ENCODE data around the gene LETMD1. TPM values are rescaled to one million over a fixed set of nuclear protein-coding genes. Genes with fewer than 3 reads are reported as not detected.

Gene LETMD1, protein sequence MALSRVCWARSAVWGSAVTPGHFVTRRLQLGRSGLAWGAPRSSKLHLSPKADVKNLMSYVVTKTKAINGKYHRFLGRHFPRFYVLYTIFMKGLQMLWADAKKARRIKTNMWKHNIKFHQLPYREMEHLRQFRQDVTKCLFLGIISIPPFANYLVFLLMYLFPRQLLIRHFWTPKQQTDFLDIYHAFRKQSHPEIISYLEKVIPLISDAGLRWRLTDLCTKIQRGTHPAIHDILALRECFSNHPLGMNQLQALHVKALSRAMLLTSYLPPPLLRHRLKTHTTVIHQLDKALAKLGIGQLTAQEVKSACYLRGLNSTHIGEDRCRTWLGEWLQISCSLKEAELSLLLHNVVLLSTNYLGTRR
- 20.3 and 29.2 TPM in 2 replicates for total RNA-seq

DNA sequence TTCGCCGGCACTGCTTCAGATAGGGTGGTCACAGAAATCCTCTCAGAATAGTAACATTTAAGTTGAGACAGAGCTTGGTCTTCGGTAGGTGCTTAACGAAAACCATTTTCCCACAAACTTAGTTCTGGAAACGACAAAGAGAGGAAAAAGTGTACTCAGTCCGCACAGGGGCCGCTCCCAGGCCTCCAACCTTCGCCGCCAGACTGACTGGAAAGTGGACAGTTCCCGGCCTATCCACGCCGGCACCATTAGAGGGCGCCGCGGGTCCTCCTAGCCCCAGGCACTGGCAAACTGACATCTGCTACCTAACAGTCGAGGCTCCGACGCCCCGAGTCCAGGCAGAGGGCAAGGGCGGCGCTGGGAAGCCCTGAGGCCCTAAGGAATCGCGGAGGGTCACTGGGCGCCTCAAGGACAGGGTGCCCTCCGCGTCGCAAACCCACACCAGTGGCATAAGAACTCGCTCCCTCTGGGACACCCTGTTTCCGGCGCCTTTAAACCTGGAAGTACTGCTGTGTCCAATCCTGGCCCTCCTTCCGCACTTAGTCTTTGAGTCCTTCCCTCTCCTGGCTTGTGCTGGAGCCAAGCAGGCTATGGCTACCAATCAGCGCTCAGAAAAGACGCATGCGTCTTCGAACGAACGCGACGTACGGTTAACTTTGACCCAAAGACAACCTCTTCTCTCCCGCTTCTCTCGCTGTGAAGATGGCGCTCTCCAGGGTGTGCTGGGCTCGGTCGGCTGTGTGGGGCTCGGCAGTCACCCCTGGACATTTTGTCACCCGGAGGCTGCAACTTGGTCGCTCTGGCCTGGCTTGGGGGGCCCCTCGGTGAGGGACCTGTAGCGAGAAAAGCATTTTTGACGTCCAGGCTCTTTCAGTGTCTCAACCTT is at the start of gene LETMD1:
Gene LETMD1 (plus strand): TSS at position 673 of the 886 bp plus-strand sequence. CDS start 30 bp downstream, at position 703.
- peak; percentile 92 for DNase-seq (ENCODE audit: low read depth)
- H3K4me3 ChIP-seq (ENCODE audit: low read depth, low read length): peak within 1 kb of the TSS; percentile 84
- TF ChIP-seq, protein P1, sequence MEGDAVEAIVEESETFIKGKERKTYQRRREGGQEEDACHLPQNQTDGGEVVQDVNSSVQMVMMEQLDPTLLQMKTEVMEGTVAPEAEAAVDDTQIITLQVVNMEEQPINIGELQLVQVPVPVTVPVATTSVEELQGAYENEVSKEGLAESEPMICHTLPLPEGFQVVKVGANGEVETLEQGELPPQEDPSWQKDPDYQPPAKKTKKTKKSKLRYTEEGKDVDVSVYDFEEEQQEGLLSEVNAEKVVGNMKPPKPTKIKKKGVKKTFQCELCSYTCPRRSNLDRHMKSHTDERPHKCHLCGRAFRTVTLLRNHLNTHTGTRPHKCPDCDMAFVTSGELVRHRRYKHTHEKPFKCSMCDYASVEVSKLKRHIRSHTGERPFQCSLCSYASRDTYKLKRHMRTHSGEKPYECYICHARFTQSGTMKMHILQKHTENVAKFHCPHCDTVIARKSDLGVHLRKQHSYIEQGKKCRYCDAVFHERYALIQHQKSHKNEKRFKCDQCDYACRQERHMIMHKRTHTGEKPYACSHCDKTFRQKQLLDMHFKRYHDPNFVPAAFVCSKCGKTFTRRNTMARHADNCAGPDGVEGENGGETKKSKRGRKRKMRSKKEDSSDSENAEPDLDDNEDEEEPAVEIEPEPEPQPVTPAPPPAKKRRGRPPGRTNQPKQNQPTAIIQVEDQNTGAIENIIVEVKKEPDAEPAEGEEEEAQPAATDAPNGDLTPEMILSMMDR (conservative IDR thresholded peaks at IDR 0.05; ENCODE audit: low read depth, low read length): peak; percentile 91

DNA sequence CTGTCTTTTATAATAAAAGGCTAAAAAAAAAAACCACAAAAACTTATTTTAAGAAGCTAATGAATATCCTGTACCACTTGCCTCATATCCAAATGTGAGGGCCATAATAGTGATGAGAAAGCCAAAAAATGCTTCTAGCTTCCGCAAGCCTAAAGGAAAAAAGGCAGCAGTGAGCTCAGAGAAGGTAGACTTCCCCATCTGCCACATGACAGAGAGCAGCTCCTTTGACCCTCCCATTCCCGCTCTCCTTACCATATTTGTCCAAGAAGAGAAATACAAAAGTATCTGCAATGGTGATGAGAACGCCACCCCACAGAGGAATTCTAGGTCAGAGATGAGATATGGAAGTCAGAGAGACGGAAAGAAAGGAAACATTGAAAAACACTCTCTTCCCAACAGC is 49.0 kb upstream of the LETMD1 start:
- TF ChIP-seq, protein P1 (conservative IDR thresholded peaks at IDR 0.05; ENCODE audit: low read depth, low read length): no peak
- H3K4me3 ChIP-seq (ENCODE audit: low read depth, low read length): no peak overlapping the region
- no peak for DNase-seq (ENCODE audit: low read depth)

DNA sequence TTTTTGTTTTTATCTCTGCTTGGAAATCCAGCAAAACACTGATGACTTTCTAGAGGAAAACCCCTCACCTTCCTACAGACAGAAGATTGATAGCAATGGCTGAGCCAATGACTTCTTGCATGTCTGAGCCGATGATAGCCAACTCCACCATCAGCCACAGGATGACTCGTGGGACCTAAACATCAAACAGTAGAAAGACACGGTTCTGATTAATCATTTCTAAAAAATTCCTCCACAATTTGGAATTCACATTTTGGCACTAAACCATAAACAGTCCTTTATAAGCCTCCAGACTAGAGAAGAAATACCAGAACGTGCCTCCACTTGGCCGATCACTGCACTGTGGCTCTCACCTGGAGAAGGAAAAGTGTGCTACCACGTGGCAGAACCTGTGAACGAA is 47.9 kb upstream of the LETMD1 start:
- TF ChIP-seq, protein P1 (conservative IDR thresholded peaks at IDR 0.05; ENCODE audit: low read depth, low read length): no peak
- no peak for DNase-seq (ENCODE audit: low read depth)

DNA sequence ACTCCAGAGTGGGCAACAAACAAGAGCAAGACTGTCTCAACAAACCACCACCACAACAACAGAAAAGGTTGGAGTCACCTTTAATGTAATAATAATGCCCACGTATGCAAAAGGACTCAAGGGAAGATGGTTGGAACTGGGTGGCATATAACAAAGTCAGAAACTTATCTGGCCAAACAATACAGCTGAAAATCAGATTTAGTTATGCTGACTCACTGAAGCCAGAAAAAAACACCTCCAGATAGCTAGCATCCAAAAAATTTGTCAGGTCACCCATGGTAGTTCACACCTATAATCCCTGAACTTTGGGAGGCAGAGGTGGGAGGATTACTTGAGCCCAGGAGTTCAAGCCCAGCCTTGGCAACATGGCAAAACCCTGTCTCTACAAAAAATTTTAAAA is 46.3 kb upstream of the LETMD1 start:
- no peak overlapping the region for H3K4me3 ChIP-seq (ENCODE audit: low read depth, low read length)
- TF ChIP-seq, protein P1 (conservative IDR thresholded peaks at IDR 0.05; ENCODE audit: low read depth, low read length): no peak
- DNase-seq (ENCODE audit: low read depth): no peak

More for the DNA sequence above, 47.9 kb upstream of the LETMD1 start:
- no peak overlapping the region for H3K4me3 ChIP-seq (ENCODE audit: low read depth, low read length)

DNA sequence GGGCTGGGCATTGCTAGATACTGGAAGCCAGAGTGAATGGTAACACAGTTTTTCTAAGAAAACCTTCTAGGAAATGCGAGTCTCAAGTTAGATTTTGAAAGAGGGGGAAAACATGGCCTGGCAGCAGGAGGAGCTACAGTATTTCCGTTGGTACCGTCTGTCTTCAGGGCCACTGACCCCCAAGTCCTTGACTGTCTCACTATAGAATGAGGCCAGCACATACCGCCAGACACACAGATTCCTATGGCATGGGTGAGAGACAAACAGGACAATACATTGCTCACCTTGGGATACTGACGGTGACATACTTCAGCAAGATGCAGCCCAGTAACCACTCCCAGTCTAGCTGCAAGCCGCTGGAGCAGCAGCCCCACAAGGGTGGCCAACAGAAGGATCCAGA is 43.6 kb upstream of the LETMD1 start:
- DNase-seq (ENCODE audit: low read depth): no peak
- TF ChIP-seq, protein P1 (conservative IDR thresholded peaks at IDR 0.05; ENCODE audit: low read depth, low read length): no peak
- no peak overlapping the region for H3K4me3 ChIP-seq (ENCODE audit: low read depth, low read length)

DNA sequence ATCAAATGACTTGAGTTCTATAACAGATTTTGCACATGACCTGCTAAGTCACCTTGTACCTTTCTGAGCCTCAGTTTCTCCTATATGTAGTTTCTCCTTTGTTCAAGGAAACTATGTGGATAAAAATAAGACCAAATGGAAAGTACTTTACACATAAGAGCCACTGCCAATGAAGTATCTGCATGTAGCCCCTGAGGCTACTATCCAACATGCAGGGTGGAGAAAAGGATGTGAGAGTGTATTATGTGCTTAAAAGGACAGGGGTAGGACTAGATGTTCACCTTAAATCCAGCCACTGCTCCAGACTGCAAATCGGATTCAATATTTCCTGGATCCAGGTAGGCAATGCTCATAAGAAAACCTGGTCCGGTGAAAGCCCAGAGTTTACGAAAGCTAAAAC is 43.1 kb upstream of the LETMD1 start:
- no peak for DNase-seq (ENCODE audit: low read depth)
- TF ChIP-seq, protein P1 (conservative IDR thresholded peaks at IDR 0.05; ENCODE audit: low read depth, low read length): no peak
- H3K4me3 ChIP-seq (ENCODE audit: low read depth, low read length): no peak overlapping the region
